ENCODE measurements around the gene RASSF5.

RASSF5 gene

GRCh38 chr1:206505702-206506355 is 1.5 kb upstream of the RASSF5 start:
- Histone ChIP-seq H3K36me3 (ENCODE audit: control insufficient read depth, insufficient read depth, low read length) (no peaks in the 10 kb centered on the region), H3K4me3 (ENCODE audit: low read length) (no peak overlapping the region), H3K79me1 (ENCODE audit: low read length) (no peaks in the 10 kb centered on the region), H3K18ac (ENCODE audit: low read length) (no peak overlapping the region), H2BK5ac (ENCODE audit: low read length) (no peak overlapping the region), H2BK120ac (ENCODE audit: low read depth, low read length) (no peak overlapping the region), H3K4me1 (ENCODE audit: control insufficient read depth, low read depth, low read length) (no peaks in the 10 kb centered on the region), H3K27ac (ENCODE audit: low read depth, low read length) (no peak overlapping the region), H3K4me2 (ENCODE audit: low read length) (no peak overlapping the region), H4K8ac (ENCODE audit: low read depth, low read length) (no peak overlapping the region), H3K79me2 (ENCODE audit: control insufficient read depth, insufficient read depth, low read length) (no peaks in the 10 kb centered on the region), H2AK5ac (ENCODE audit: low read length) (no peak overlapping the region), H3K9ac (ENCODE audit: low read length) (no peak overlapping the region), H3K4ac (ENCODE audit: low read depth, low read length) (no peak overlapping the region), H4K5ac (ENCODE audit: low read length) (no peak overlapping the region), H3K27me3 (ENCODE audit: insufficient read depth, low read length, poor library complexity) (peaks cover 21% of the 10 kb centered on the region), H2BK15ac (replicated peaks; ENCODE audit: low read depth) (no peak overlapping the region), H3K56ac (ENCODE audit: low read length) (no peak overlapping the region), H3K23ac (ENCODE audit: low read length) (no peak overlapping the region)
- WGBS (ENCODE audit: extremely low coverage, insufficient coverage, low lambda C conversion rate) = no CpG with 5 or more reads among the region's 10 CpGs
- DNase-seq = peak; percentile 41

DNA sequence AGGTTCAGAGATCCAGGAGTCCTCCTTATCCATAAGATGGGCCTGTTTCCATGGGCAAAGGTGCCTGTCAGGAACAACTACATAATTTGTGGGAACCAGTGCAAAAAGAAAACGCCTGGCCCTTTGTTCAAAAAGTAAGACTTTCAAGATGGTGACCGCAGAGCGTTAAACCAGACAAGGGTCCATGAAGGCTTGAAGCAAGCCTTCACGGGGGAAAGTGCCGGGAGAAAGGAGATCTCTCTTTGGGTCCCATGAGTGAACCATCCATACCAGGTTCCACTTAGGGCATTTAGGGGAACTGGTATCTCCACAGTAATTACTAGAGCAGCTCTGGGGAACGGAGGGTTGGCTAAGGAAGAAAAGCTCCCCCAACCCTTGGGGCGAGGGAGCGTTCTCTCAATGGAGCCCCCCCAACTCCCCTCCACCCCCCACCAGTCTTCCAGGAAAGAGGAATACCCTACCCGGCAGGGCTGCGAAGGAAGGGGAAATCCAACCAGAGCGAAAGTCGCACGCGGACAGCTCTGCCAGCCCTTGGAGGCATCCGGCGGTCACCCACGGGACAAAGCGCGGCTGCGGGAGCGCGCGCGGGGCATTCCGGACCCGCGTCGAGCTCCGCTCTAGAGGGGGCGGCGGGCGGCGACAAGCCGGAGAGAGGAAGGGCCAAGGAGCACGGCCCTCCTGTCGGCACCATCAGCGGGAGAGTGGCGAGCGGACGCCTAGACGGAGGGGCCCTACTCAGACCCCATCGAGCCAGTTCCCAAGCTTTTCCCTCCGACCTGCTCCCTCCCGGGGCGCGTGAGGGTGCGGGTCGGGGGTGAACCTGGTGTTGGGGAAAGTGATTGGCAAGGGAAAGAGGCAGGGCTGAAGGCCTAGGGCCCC is 687 bp upstream of the RASSF5 start:
- Histone ChIP-seq H3K79me2 (ENCODE audit: control insufficient read depth, insufficient read depth, low read length) (no peaks in the 10 kb centered on the region), H3K4me2 (ENCODE audit: low read length) (peak overlapping the region; percentile 83), H3K4me3 (ENCODE audit: low read length) (peak overlapping the region; percentile 49), H3K4ac (ENCODE audit: low read depth, low read length) (no peak overlapping the region), H3K9ac (ENCODE audit: low read length) (peak overlapping the region; percentile 33), H2AK5ac (ENCODE audit: low read length) (no peak overlapping the region), H4K5ac (ENCODE audit: low read length) (no peak overlapping the region), H2BK120ac (ENCODE audit: low read depth, low read length) (no peak overlapping the region), H3K18ac (ENCODE audit: low read length) (no peak overlapping the region), H3K23ac (ENCODE audit: low read length) (no peak overlapping the region), H3K36me3 (ENCODE audit: control insufficient read depth, insufficient read depth, low read length) (no peaks in the 10 kb centered on the region), H3K79me1 (ENCODE audit: low read length) (no peaks in the 10 kb centered on the region), H3K56ac (ENCODE audit: low read length) (peak overlapping the region; percentile 73), H3K27me3 (ENCODE audit: insufficient read depth, low read length, poor library complexity) (peaks cover 21% of the 10 kb centered on the region), H4K8ac (ENCODE audit: low read depth, low read length) (no peak overlapping the region), H3K27ac (ENCODE audit: low read depth, low read length) (no peak overlapping the region), H2BK5ac (ENCODE audit: low read length) (no peak overlapping the region), H2BK15ac (replicated peaks; ENCODE audit: low read depth) (no peak overlapping the region), H3K4me1 (ENCODE audit: control insufficient read depth, low read depth, low read length) (no peaks in the 10 kb centered on the region)
- no peak for DNase-seq
- WGBS (ENCODE audit: extremely low coverage, insufficient coverage, low lambda C conversion rate) = no CpG with 5 or more reads among the region's 48 CpGs

DNA sequence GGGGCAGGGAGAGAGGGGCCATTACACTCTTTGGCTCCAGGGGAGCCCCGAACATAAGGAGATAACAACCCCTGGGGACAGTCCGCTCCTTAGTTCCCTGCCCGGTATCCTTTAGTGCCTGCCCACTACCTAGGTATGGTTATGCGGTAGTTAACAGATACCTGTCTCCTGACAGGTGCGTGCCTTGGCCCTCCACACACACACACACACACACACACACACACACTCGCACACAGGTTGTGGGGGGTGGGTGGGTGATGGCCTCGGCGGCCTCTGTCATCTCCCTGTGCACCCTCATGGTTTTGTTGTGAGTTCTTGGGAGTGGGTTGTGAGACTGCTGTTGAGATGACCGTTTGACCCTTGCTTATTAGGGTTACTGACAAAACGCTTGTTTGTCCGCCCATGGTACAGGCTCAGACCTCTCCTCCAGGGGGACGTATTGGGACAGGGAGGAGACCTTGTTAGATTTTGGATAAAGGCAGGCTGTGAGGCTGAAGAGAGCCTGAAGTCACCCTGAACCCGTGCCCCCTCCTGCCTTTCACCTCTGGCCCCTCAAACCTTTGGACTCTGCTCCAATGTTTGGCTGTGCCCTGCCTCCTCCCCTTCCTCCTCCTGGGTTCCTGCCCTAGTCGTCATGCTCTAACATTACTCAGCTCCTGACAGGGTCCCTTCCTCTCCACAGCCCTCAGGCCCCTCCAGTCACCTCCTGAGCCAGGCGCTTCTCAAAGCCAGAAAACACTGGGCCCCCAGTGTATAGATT is 979 bp downstream of the RASSF5 start:
- H3K4me3 ChIP-seq (ENCODE audit: low read length) = no peak overlapping the region
- no peaks in the 10 kb centered on the region for H3K79me2 ChIP-seq (ENCODE audit: control insufficient read depth, insufficient read depth, low read length)
- no peak for DNase-seq
- no peak overlapping the region for H2BK5ac ChIP-seq (ENCODE audit: low read length)
- no peak overlapping the region for H4K5ac ChIP-seq (ENCODE audit: low read length)
- no peak overlapping the region for H3K27ac ChIP-seq (ENCODE audit: low read depth, low read length)
- no peaks in the 10 kb centered on the region for H3K4me1 ChIP-seq (ENCODE audit: control insufficient read depth, low read depth, low read length)
- H3K18ac ChIP-seq (ENCODE audit: low read length) = no peak overlapping the region
- no peak overlapping the region for H3K56ac ChIP-seq (ENCODE audit: low read length)
- H3K36me3 ChIP-seq (ENCODE audit: control insufficient read depth, insufficient read depth, low read length) = no peaks in the 10 kb centered on the region
- no peaks in the 10 kb centered on the region for H3K79me1 ChIP-seq (ENCODE audit: low read length)
- H2BK120ac ChIP-seq (ENCODE audit: low read depth, low read length) = no peak overlapping the region
- H4K8ac ChIP-seq (ENCODE audit: low read depth, low read length) = no peak overlapping the region
- H2BK15ac ChIP-seq (replicated peaks; ENCODE audit: low read depth) = no peak overlapping the region
- H3K4me2 ChIP-seq (ENCODE audit: low read length) = no peak overlapping the region
- peaks cover 21% of the 10 kb centered on the region for H3K27me3 ChIP-seq (ENCODE audit: insufficient read depth, low read length, poor library complexity)
- no CpG with 5 or more reads among the region's 15 CpGs for WGBS (ENCODE audit: extremely low coverage, insufficient coverage, low lambda C conversion rate)
- no peak overlapping the region for H2AK5ac ChIP-seq (ENCODE audit: low read length)
- H3K9ac ChIP-seq (ENCODE audit: low read length) = no peak overlapping the region
- H3K4ac ChIP-seq (ENCODE audit: low read depth, low read length) = no peak overlapping the region
- no peak overlapping the region for H3K23ac ChIP-seq (ENCODE audit: low read length)

GRCh38 chr1:206508956-206509355 is 1.6 kb downstream of the RASSF5 start:
- no peak overlapping the region for H3K4me3 ChIP-seq (ENCODE audit: low read length)
- DNase-seq = no peak
- no peak overlapping the region for H3K9ac ChIP-seq (ENCODE audit: low read length)
- no peak overlapping the region for H2BK5ac ChIP-seq (ENCODE audit: low read length)
- H3K27ac ChIP-seq (ENCODE audit: low read depth, low read length) = no peak overlapping the region
- no peak overlapping the region for H2BK15ac ChIP-seq (replicated peaks; ENCODE audit: low read depth)
- H2BK120ac ChIP-seq (ENCODE audit: low read depth, low read length) = no peak overlapping the region
- no peaks in the 10 kb centered on the region for H3K79me2 ChIP-seq (ENCODE audit: control insufficient read depth, insufficient read depth, low read length)
- H3K79me1 ChIP-seq (ENCODE audit: low read length) = no peaks in the 10 kb centered on the region
- no peak overlapping the region for H2AK5ac ChIP-seq (ENCODE audit: low read length)
- H4K5ac ChIP-seq (ENCODE audit: low read length) = no peak overlapping the region
- H3K4me1 ChIP-seq (ENCODE audit: control insufficient read depth, low read depth, low read length) = no peaks in the 10 kb centered on the region
- H3K36me3 ChIP-seq (ENCODE audit: control insufficient read depth, insufficient read depth, low read length) = no peaks in the 10 kb centered on the region
- H3K4me2 ChIP-seq (ENCODE audit: low read length) = no peak overlapping the region
- H3K23ac ChIP-seq (ENCODE audit: low read length) = no peak overlapping the region
- no peak overlapping the region for H4K8ac ChIP-seq (ENCODE audit: low read depth, low read length)
- H3K4ac ChIP-seq (ENCODE audit: low read depth, low read length) = no peak overlapping the region
- no peak overlapping the region for H3K18ac ChIP-seq (ENCODE audit: low read length)
- peaks cover 21% of the 10 kb centered on the region for H3K27me3 ChIP-seq (ENCODE audit: insufficient read depth, low read length, poor library complexity)
- H3K56ac ChIP-seq (ENCODE audit: low read length) = no peak overlapping the region
- WGBS (ENCODE audit: extremely low coverage, insufficient coverage, low lambda C conversion rate) = no CpG with 5 or more reads among the region's 6 CpGs

GRCh38 chr1:206509612-206510257 is 2.4 kb downstream of the RASSF5 start:
- Histone ChIP-seq H2BK15ac (replicated peaks; ENCODE audit: low read depth) (no peak overlapping the region), H3K79me1 (ENCODE audit: low read length) (no peaks in the 10 kb centered on the region), H2BK120ac (ENCODE audit: low read depth, low read length) (no peak overlapping the region), H4K5ac (ENCODE audit: low read length) (no peak overlapping the region), H3K18ac (ENCODE audit: low read length) (no peak overlapping the region), H3K4ac (ENCODE audit: low read depth, low read length) (no peak overlapping the region), H3K4me2 (ENCODE audit: low read length) (no peak overlapping the region), H2BK5ac (ENCODE audit: low read length) (no peak overlapping the region), H3K23ac (ENCODE audit: low read length) (no peak overlapping the region), H3K4me1 (ENCODE audit: control insufficient read depth, low read depth, low read length) (no peaks in the 10 kb centered on the region), H3K27ac (ENCODE audit: low read depth, low read length) (no peak overlapping the region), H3K36me3 (ENCODE audit: control insufficient read depth, insufficient read depth, low read length) (no peaks in the 10 kb centered on the region), H3K27me3 (ENCODE audit: insufficient read depth, low read length, poor library complexity) (peaks cover 21% of the 10 kb centered on the region), H4K8ac (ENCODE audit: low read depth, low read length) (no peak overlapping the region), H3K79me2 (ENCODE audit: control insufficient read depth, insufficient read depth, low read length) (no peaks in the 10 kb centered on the region), H3K9ac (ENCODE audit: low read length) (no peak overlapping the region), H3K4me3 (ENCODE audit: low read length) (no peak overlapping the region), H2AK5ac (ENCODE audit: low read length) (no peak overlapping the region), H3K56ac (ENCODE audit: low read length) (no peak overlapping the region)
- no peak for DNase-seq
- no CpG with 5 or more reads among the region's 12 CpGs for WGBS (ENCODE audit: extremely low coverage, insufficient coverage, low lambda C conversion rate)

All from mesendoderm (in vitro differentiated cells).